NCI-H2029 treated with DMSO at 0.1 percent for 48 hours (cell line): ENCODE results near the gene UBE2G1.
A peak's percentile ranks its signal among the peaks of the same experiment; 100 is the strongest.
"Not testable (repeated sequence)": the region's sequence is repeated elsewhere in the genome, so short reads cannot be mapped to it uniquely, and the experiment has no call there.

Source experiments
- DNase-seq: peaks from one replicate; lab custom pipeline; 2025; lab: John Stamatoyannopoulos, UW

The UBE2G1 gene, protein sequence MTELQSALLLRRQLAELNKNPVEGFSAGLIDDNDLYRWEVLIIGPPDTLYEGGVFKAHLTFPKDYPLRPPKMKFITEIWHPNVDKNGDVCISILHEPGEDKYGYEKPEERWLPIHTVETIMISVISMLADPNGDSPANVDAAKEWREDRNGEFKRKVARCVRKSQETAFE

DNA sequence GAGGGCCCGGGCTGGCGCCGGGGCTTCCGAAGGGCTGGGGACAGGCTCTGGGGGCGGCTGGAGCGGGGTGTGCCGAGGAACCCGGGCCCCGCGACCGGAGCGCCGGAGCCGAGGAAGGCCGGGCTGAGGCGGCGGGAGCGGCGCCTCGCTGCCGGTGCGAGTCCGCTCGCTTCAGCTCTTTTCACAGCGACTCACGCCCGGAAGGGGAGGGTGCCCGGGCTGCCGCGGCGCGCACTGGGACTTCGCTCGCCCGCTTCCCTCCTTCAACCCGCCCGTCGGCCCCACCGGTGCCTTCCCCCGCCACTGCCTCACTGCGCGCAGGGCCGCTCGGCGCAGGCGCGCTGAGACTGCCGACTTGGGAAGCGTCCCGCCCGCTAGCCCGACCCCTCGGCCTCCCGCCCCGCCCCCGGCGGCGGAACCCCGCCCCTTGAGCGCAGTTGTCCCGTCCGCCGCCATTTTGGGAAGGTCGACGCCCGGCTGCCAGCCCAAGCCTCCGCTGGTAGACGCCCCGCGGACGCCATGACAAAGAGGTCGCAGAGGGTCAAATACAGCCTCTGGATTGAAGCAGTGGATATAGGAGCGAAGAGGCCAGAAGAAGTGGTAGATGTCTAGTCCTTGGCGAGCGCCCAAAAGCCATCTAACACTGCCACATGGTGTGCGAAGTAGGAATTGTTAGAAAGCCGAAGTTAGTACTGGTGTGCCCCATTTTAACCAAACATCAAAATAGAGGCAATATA lies at the start of gene UBE2G1:
TSS of gene UBE2G1 (minus strand) at position 349 of the 737 bp plus-strand sequence. CDS start 359 bp downstream, outside the sequence.
- DNase-seq: peak; percentile 86

DNA sequence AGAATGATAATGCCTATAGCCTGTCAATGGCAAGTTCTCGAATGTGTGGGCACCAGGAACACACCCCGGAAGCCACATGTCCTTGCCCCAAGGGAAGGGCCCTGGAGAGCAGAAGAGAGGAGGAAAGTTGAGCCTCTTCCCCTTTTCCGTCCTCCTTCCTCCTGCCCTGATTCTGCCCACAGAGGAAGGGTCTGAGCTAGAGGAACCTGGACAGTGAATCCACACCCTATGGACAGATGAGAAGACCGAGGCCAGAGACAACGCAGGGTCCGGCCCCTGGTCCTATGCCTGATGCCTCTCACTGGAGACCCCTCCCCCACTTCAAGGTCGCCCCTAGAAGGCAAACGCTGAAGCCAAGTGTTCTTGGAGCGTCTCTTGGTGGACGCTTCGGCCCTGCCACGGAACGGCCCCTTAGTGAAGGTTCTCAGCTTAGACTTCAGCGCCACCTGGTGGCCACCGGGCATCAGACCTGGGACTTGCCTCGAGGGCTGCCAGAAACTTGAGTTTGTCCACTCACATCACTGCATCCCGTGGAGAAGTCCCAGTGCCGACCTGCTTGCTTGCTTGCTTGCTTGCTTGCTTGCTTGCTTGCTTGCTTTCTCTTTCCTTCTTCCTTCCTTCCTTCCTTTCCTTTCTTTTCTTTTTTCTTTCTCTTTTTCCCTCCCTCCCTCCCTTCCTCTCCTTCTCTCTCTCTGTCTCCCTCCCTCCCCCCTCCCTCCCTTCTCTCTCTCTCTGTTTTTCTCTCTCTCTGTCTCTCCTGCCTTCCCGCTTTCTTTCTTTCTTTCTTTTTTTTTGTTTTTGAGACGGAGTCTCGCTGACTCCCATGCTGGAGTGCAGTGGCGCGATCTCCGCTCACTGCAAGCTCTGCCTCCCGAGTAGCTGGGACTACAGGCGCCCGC lies 46.7 kb upstream of the UBE2G1 start:
- DNase-seq: peak; percentile 7

DNA sequence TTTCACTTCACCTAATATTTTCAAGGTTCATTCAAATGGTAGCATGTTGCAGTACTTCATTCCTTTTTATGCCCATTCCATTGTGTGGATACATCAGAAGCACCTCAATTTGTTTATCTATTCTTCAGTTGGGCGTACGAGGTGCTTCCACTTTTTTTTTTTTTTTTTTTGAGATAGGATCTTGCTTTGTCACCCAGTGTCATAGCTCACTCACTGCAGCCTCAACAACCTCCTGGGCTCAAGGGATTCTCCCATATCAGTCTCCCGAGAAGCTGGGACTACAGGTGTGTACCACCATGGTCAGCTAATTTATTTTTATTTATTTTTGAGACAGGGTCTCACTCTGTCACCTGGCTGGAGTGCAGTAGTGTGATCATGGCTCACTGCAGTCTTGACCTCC lies 44.7 kb upstream of the UBE2G1 start:
- no peak for DNase-seq

DNA sequence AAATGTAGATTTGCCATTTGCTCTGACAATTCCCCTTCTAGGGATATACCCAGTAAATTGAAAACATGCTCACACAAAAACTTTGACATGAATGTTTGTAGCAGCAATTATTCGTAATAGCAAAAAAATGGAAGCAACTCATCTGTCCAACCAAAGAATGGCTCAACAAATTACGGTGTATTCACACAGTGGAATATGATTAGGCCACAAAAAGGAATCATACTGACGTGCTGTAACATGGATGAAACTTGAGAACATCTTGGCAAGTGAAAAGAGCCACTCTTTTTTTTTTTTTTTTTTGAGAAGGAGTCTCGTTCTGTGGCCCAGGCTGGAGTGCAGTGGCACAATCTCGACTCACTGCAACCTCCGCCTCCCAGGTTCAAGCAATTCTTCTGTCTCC lies 43.2 kb upstream of the UBE2G1 start:
- DNase-seq: no peak

DNA sequence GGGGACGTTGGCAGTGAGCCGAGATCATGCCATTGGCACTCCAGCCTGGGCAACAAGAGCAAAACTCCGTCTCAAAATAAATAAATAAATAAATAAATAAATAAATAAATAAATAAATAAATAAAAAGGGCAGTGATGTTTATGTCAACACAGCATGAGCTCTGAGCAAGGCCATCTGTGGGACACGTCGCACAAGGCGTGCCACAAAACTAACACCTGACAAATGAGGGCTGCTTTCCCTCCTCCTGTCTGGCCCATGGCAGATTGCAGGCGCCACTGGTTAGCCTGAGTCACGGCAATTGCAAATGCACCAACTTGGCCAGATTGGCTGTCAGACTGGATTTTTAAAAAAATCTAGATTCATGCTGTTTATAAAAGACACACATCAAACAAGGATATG lies 41.4 kb upstream of the UBE2G1 start:
- no peak for DNase-seq

DNA sequence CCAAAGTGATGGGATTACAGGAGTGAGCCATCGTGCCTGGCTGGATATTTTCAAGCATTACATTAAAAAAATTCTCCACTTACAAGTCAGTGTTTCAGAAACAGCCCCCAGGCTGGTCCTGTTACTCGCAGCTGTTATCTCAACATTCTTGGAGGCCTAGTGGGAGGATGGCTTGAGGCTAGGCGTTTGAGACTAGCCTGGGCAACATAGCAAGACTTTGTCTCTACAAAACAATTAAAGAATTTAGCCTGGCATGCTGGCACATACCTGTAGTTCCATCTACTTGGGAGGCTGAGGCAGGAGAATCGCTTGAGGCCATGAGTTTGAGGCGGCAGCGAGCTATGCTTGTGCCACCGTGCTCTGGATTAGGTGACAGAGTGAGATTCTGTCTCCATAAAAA lies 40.7 kb upstream of the UBE2G1 start:
- DNase-seq: no peak

DNA sequence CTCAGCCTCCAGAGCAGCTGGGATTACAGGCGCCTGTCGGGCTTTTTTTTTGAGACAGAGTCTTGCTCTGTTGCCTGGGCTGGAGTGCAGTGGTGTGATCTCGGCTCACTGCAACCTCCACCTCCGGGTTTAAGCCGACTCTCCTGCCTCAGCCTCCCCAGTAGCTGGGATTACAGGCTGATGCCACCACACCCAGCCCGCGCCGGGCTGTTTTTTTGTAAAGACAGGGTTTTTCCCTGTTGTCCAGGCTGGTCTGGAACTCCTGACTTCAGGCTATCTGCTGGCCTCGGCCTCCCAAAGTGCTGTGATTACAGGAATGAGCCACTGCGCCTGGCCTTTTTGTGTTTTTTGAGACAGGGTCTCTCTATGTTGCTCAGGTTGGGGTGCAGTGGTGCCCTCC lies 39.9 kb upstream of the UBE2G1 start:
- no peak for DNase-seq

DNA sequence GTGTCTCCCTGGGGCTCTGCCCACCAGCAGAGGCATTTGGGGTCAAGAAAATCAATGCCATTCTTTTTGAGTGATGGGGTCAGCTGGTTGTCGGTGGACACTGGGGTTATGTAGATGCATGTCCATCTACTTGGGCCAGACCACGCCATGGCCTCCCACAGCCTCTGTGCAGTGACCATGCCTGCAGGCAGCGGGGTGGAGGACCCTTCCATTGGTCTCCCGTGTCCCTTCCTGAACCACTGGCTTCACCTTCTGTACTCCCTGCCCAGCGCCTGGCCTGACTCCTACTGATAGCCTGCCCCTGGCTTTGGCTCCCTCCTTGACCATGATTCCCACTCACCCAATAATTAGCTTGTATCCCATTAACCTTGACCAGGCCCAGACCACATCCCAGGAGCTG lies 39.2 kb upstream of the UBE2G1 start:
- DNase-seq: no peak

DNA sequence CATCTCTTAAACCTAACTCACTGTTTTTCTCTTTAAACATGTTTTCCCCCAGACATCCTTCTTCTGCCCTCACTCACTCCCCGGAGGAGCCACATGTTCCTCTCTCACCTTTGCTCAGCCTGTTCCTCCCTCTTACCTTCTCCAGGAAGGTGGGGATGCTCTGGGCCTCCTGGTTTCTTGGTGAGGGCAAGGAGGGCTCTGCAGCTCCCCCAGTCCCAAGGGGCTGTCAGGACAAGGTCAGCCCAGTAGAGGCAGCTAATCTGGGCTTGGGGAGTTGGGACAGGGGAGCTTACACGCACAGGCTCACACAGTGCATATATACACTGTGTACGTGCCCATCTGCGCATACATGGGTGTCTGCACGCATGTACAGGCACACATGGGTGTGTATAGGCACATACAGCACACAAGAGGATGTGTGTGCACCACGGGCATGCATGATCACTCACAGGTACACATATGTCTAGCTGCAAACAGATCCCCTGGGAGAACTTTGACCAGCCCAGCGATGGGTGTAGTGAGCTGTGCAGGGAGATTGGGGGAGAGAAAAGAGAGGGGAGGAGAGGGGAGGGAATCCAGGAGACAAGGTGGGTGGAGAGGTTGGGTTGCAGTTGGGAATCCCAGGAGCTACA lies 38.7 kb upstream of the UBE2G1 start:
- DNase-seq: no peak

DNA sequence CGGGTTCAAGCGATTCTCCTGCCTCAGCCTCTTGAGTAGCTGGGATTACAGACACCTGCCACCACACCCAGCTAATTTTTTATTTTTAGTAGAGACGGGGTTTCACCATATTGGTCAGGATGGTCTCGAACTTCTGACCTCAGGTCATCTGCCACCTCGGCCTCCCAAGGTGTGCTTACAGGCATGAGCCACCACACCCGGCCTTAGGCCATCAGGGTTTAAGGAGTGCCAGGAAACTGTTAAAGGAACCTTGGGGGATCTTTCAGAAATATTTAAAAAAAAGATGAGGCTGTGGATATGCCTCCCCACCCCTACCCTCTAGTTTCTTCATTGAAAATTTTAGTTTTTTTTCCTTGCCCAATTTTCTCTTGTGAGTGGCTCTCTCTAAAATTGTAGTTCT lies 31.4 kb upstream of the UBE2G1 start:
- DNase-seq: no peak

DNA sequence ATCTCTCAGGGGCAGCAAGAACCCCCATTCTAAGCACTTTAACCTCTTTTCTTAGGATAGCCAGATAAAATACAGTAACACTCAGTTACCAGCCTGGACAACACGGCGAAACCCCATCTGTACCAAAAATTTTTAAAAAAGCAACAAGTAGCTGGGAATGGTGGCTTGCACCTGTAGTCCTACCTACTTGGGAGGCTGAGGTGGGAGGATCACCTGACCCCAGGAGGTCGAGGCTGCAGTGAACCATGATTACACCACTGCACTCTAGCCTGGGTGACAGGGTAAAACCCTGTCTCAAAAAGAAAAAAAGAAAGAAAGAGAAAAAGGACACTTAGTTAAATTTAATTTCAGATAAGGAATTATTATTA lies 28.6 kb upstream of the UBE2G1 start:
- no peak for DNase-seq

DNA sequence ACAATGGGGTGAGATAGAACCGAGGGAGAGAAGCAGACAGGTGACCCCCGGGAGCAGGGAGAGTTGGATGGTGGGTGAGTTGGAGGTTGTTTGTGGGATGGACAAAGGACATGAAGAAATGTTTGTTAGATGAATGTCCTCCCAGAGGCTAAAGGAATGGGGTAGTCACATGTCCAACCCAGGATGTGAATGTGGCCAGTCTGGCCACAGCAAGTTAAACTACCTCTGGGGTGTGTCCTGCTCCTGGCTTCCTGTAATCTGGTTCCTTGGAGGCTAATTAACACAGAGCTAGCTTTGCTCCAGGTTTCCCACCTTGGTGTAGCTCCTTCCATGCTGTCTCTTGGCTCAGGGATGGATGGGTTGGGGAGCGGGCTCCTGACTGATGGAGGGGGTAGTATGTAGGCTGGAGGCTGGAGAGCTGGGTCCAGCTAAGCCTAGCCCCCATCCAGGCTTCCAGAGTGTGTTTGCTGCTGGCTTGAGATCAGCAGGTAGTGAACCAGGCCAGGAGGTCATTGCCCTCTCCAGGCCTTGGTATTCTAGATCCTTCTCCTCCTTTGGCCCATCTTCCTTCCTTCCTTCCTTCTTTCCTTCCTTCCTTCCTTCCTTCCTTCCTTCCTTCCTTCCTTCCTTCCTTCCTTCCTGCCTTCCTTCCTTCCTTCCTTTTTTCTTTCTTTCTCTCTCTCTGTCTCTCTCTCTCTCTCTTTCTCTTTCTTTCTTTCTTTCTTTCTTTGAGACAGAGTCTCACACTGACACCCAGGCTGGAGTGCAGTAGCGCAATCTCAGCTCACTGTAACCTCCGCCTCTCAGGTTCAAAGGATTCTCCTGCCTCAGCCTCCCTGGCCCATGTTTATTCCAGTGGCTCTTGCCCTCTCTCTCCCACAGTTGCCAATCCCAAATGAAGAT lies 28.0 kb upstream of the UBE2G1 start:
- DNase-seq: no peak

DNA sequence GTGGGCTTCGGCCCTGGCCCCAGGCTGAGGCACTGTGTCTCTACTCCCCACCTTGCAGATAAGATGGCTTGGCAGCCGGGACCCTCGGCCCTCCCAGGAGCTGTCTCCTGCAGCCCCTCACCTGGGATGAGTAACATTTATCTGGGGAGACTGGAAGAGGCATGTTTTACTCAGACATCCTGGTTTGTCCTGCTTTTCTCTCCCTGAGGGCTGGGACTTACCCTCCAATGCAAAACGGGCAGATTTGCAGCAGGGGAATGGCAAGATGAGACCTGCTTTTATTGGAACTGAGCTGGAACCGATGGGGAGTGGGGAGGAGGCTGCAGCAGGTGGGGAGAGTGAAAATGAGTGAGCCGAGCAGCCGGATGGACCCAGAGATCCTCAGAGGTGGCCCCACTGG lies 27.3 kb upstream of the UBE2G1 start:
- DNase-seq: no peak

DNA sequence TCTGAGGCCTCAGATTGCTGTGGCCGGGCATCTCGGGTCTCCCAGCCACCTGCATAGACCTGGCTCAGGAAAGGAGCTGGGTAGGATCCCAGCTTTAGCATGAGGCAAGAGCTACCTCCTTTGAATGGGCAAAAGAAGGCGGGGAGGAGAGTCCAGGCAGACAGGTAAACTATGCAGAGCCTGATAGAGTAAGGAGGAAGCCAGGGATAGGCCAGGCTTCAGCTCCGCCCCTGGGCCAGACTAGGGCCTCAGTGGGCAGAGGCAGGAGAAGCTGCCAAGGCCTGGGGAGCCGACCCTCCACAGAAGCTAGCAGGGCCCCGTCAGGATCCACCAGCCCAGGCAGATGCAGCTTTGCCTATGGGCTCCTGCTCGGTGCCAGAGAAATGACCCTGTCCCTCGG lies 22.6 kb upstream of the UBE2G1 start:
- DNase-seq: no peak

DNA sequence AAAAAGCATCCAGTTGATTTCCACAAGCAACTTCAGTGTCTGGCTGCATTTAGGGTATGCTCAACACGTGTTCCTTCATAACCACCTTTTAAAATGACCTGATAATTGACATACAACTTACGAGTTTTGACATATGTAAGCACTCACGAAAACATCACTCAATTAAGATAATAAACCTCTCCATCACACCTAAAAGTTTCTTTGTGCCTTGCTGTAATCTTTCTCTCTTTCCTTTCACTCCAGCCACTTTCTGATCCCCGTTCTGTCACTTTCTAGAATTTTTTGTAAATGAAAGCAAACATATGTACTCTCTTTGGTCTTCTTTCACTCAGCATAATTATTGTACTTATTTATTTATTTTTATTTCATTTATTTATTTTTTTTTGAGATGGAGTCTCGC lies 20.7 kb upstream of the UBE2G1 start:
- no peak for DNase-seq

DNA sequence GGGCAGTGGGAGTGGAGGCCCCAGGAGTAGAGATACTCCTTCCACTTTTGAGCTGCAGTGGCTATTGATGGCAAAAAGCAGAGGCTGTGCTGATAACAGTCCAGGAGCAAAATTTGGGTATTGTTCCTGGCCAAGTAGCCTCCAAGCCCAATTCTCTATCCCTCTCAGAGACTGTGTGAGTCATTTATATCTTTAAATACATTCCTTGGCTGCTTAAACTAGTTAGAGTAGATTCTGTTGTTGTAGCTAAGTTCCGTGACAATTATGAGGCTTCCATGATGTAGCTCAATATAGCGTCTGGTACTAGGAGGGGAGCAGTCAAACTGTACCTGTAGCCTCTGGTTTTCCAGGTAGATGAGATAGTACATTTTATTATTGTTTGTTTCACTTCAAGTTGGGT lies 19.9 kb upstream of the UBE2G1 start:
- no peak for DNase-seq

DNA sequence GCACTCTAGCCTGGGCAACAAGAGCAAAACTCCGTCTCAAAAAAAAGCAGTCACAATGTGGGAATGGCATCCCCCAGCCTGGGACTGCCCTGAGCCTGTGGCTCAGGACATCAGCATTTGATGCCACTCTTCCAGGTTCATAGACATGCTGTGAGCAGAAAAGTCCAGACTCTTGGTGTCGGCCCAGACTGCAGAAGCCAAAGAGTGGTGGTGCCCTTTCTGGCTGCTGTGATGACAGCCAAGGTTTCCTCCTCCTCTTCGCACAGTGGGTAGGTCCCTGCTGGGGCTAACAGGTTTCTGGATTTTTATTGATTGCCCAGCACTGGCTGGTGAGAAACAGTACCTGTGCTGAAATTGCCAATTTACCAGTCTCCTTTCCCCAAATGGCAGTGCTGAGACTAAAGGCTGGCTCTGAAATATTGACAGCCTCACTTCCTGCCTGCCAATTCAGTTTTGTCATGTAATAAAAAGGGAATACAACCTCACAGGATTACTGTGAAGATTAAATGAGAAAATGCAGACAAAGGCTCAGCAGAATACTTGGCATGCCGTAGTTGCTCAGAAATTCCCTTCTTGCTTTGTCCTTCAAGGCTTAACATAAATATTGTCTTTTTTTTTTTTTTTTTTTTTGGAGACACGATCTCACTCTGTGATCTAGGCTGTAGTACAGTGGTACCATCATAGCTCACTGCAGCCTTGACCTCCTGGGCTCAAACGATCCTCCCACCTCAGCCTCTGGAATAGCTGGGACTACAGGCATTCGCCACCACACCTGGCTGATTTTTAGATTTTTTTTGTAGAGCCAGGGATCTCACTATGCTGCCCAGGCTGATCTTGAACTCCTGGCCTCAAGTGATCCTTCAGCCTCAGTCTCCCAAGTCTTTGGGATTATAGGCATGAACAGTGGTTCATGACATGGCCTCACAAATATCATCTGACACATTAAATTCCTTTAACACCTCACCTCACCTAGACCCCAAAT lies 15.5 kb upstream of the UBE2G1 start:
- no peak for DNase-seq

DNA sequence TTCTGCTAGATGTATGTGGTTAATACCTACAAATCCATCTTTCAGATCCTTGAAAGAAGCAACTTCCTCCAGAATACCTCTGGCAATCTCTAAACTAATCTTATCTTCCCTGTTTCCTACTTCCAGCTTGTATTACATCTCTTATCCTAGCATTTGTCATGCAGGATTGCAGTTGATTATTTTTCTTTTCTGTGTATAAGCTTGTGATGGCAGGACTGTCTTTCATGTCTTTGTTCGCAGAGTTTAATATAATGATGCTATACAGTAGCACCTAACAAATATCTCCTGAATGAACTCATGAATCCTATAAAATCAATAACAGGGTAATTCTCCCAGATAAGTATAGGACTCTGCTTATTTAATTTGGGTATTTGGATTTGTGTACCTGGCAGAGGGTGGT lies 12.2 kb upstream of the UBE2G1 start:
- no peak for DNase-seq

DNA sequence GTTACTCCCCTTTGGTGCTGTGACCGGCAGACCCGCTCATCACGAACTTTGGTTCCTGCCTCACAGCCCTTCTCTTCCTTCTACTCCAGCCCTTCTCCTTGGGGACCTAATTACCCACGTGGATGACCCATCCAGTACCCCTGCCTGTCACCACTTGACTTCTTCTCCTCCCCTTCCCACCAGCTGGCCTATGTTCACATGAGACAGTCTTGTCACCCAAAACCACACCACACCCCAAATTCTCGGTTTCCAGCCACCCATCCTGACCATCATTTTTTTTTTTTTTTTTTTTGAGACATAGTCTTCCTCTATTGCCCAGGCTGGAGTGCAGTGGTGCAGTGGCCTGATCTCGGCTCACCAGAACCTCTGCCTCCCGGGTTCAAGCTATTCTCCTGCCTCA lies 10.8 kb upstream of the UBE2G1 start:
- DNase-seq: not testable (repeated sequence)

DNA sequence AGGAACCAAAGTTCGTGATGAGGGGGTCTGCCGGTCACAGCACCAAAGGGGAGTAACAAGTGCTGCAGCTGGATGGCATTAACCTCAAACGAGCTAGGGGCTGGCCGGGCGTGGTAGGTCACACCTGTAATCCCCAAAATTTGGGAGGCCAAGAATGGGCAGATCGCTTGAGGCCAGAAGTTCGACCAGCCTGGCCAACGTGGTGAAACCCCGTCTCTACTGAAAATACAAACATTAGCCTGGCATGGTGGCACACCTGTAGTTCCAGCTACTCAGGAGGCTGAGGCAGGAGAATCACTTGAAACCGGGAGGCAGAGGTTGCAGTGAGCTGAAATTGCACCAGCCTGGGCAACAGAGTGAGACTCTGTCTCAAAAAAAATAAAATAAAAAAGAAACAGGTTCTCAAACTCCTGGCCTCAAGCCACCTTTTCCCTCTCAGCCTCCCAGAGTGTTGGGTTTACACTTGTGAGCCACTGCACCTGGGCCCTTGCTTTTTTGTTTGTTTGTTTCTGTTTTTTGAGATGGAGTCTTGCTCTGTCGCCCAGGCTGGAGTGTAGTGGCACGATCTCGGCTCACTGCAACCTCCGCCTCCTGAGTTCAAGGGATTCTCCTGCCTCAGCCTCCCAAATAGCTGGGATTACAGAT lies 9.4 kb upstream of the UBE2G1 start:
- DNase-seq: peak; percentile 10
